ENCODE data around the gene ABCA4. TPM values are rescaled to one million over a fixed set of nuclear protein-coding genes. Genes with fewer than 3 reads are reported as not detected.

Gene ABCA4
- total RNA-seq, 2 donors from 2014 or later, result under 0.01 TPM

- H3K4me3 ChIP-seq, result no peak overlapping the region
- DNase-seq, result no peak
- ATAC-seq, result no peak
- no peak for TF ChIP-seq CTCF (IDR thresholded peaks at IDR 0.05)
- no peak for TF ChIP-seq POLR2A (IDR thresholded peaks at IDR 0.05)
- H3K4me1 ChIP-seq, result no peaks in the 10 kb centered on the region
- H3K9me3 ChIP-seq, result no peaks in the 10 kb centered on the region
- no peak overlapping the region for H3K27ac ChIP-seq
- intact Hi-C loops (cut with DNase I), result no loop called here
- no peaks in the 10 kb centered on the region for H3K27me3 ChIP-seq
- H3K36me3 ChIP-seq (replicated peaks in 1 of 2; ENCODE audit: insufficient read depth in 1 of 2, low read depth in 2 of 2), result no peaks in the 10 kb centered on the region
- 76 to 86% methylated on average over 7 of the region's 7 CpGs for WGBS, 2 donors
Observed at GRCh38 chr1:94118013-94118412, 2.9 kb downstream of the ABCA4 start.

GRCh38 chr1:94117259-94117851, 3.6 kb downstream of the ABCA4 start:
- WGBS, 2 donors, result 73 to 74% methylated on average over 13 to 14 of the region's 14 CpGs
- Histone ChIP-seq H3K27me3 (no peaks in the 10 kb centered on the region), H3K4me3 (no peak overlapping the region), H3K36me3 (replicated peaks in 1 of 2; ENCODE audit: insufficient read depth in 1 of 2, low read depth in 2 of 2) (no peaks in the 10 kb centered on the region), H3K4me1 (no peaks in the 10 kb centered on the region), H3K27ac (no peak overlapping the region), H3K9me3 (no peaks in the 10 kb centered on the region)
- DNase-seq (no peak), ATAC-seq (no peak)
- no peak for TF ChIP-seq POLR2A (IDR thresholded peaks at IDR 0.05)
- TF ChIP-seq CTCF (IDR thresholded peaks at IDR 0.05), result no peak
- intact Hi-C loops (cut with DNase I), result no loop called here

- WGBS, 2 donors, result 59 to 63% methylated on average over 6 of the region's 6 CpGs
- intact Hi-C loops (cut with DNase I), result no loop called here
- Histone ChIP-seq H3K4me3 (no peak overlapping the region), H3K36me3 (replicated peaks in 1 of 2; ENCODE audit: insufficient read depth in 1 of 2, low read depth in 2 of 2) (no peaks in the 10 kb centered on the region), H3K27ac (no peak overlapping the region), H3K4me1 (no peaks in the 10 kb centered on the region), H3K27me3 (no peaks in the 10 kb centered on the region), H3K9me3 (no peaks in the 10 kb centered on the region)
- TF ChIP-seq CTCF (IDR thresholded peaks at IDR 0.05) (no peak), POLR2A (IDR thresholded peaks at IDR 0.05) (no peak)
- no peak for DNase-seq
- no peak for ATAC-seq
Observed at GRCh38 chr1:94115900-94116436, 5.0 kb downstream of the ABCA4 start.

GRCh38 chr1:94115254-94115899, 5.6 kb downstream of the ABCA4 start:
- TF ChIP-seq POLR2A (IDR thresholded peaks at IDR 0.05) (no peak), CTCF (IDR thresholded peaks at IDR 0.05) (no peak)
- Histone ChIP-seq H3K4me1 (no peaks in the 10 kb centered on the region), H3K4me3 (no peak overlapping the region), H3K36me3 (replicated peaks in 1 of 2; ENCODE audit: insufficient read depth in 1 of 2, low read depth in 2 of 2) (no peaks in the 10 kb centered on the region), H3K9me3 (no peaks in the 10 kb centered on the region), H3K27ac (no peak overlapping the region), H3K27me3 (no peaks in the 10 kb centered on the region)
- DNase-seq, result no peak
- ATAC-seq, result no peak
- 80 to 83% methylated on average over 9 to 10 of the region's 10 CpGs for WGBS, 2 donors
- intact Hi-C loops (cut with DNase I), result no loop called here
